Measurements from ENCODE around the gene SLC5A8. TPM values are rescaled to one million over a fixed set of nuclear protein-coding genes. Genes with fewer than 3 reads are reported as not detected.

Gene SLC5A8
- total and polyA plus RNA-seq, 9 of the 15 experiments (the other 6 are each of a cell fraction or from before 2014, with no cell fraction given), result not detected

- no peak for TF ChIP-seq ZFPM2 (CRISPR knock-in tag; IDR thresholded peaks at IDR 0.05)
- TF ChIP-seq HDAC3 (IDR thresholded peaks at IDR 0.05; ENCODE audit: borderline replicate concordance, partially characterized antibody), result no peak
- no peak for TF ChIP-seq PURB (CRISPR knock-in tag; IDR thresholded peaks at IDR 0.05; ENCODE audit: low read depth)
- no peak for TF ChIP-seq ZNF347 (CRISPR knock-in tag; IDR thresholded peaks at IDR 0.05; ENCODE audit: low read depth)
- TF ChIP-seq HLTF (IDR thresholded peaks at IDR 0.05), result no peak
- TF ChIP-seq MEF2D (tag; conservative IDR thresholded peaks at IDR 0.05; ENCODE audit: low read depth), result no peak
- Histone ChIP-seq H3K79me2 (ENCODE audit: control insufficient read depth, insufficient read depth, low read length) (no peaks in the 10 kb centered on the region), H3K36me3 (ENCODE audit: control insufficient read depth, insufficient read depth, low read length) (no peaks in the 10 kb centered on the region), H2AFZ (ENCODE audit: low read depth, low read length) (no peak overlapping the region), H3K4me1 (replicated peaks in 1 of 2; ENCODE audit: control insufficient read depth in 2 of 2, insufficient read depth in 2 of 2, low read length in 2 of 2) (no peaks in the 10 kb centered on the region), H3K27me3 (ENCODE audit: control insufficient read depth in 2 of 2, insufficient read depth in 2 of 2, low read length in 2 of 2) (no peaks in the 10 kb centered on the region), H4K20me1 (replicated peaks; ENCODE audit: control insufficient read depth, insufficient read depth, low read length) (no peaks in the 10 kb centered on the region), H3K9me3 (replicated peaks; ENCODE audit: control insufficient read depth, insufficient read depth, low read depth, low read length) (no peaks in the 10 kb centered on the region), H3K4me2 (ENCODE audit: insufficient read depth, low read length) (no peak overlapping the region), H3K9ac (ENCODE audit: insufficient read depth in 1 of 2, low read depth in 2 of 2, low read length in 2 of 2) (no peak overlapping the region), H3K27ac (ENCODE audit: extremely low read depth, low read depth, low read length) (no peak overlapping the region), H3K4me3 (no peak overlapping the region), H3K9me1 (ENCODE audit: control insufficient read depth, insufficient read depth, low read length) (no peaks in the 10 kb centered on the region)
- in situ Hi-C loops (cut with MboI), result no loop called here
- intact Hi-C loops (cut with micrococcal nuclease), result no loop called here
- no TSS peak for BruUV-seq (replicated peaks)
- ATAC-seq, result no peak
- POLR2A ChIA-PET, result no interaction called here
- WGBS (ENCODE audit: insufficient coverage, low coverage, missing lambda C conversion rate), result 0% methylated on average over 1 of the region's 1 CpG
- CTCF ChIA-PET (ENCODE audit: low intra/inter-chr PET ratio), result no interaction called here
- FAIRE-seq, result no peak
- no peak for DNase-seq (ENCODE audit: extremely low read depth in 1 of 4, low spot score in 3 of 4)
Measured at GRCh38 chr12:101200824-101201223, 9.2 kb downstream of the SLC5A8 start.

GRCh38 chr12:101200145-101200544 lies 9.9 kb downstream of the SLC5A8 start:
- TF ChIP-seq ZNF408 (CRISPR knock-in tag; IDR thresholded peaks at IDR 0.05; ENCODE audit: low read depth) (no peak), RBM15 (IDR thresholded peaks at IDR 0.05; ENCODE audit: insufficient read depth, low read length) (no peak), EHMT2 (IDR thresholded peaks at IDR 0.05) (no peak), ZKSCAN8 (CRISPR knock-in tag; IDR thresholded peaks at IDR 0.05) (no peak), HMG20B (CRISPR knock-in tag; IDR thresholded peaks at IDR 0.05) (no peak), ZNF24 (IDR thresholded peaks at IDR 0.05) (no peak), TAF1 (IDR thresholded peaks at IDR 0.05; ENCODE audit: control insufficient read depth, extremely low read depth, insufficient read depth, low read length, severe bottlenecking) (no peak)
- Histone ChIP-seq H3K4me2 (ENCODE audit: insufficient read depth, low read length) (no peak overlapping the region), H3K27ac (ENCODE audit: extremely low read depth, low read depth, low read length) (no peak overlapping the region), H2AFZ (ENCODE audit: low read depth, low read length) (no peak overlapping the region), H3K36me3 (ENCODE audit: control insufficient read depth, insufficient read depth, low read length) (no peaks in the 10 kb centered on the region), H3K27me3 (ENCODE audit: control insufficient read depth in 2 of 2, insufficient read depth in 2 of 2, low read length in 2 of 2) (no peaks in the 10 kb centered on the region), H3K4me1 (replicated peaks in 1 of 2; ENCODE audit: control insufficient read depth in 2 of 2, insufficient read depth in 2 of 2, low read length in 2 of 2) (no peaks in the 10 kb centered on the region), H3K9me3 (replicated peaks; ENCODE audit: control insufficient read depth, insufficient read depth, low read depth, low read length) (no peaks in the 10 kb centered on the region), H4K20me1 (replicated peaks; ENCODE audit: control insufficient read depth, insufficient read depth, low read length) (no peaks in the 10 kb centered on the region), H3K4me3 (no peak overlapping the region), H3K9me1 (ENCODE audit: control insufficient read depth, insufficient read depth, low read length) (no peaks in the 10 kb centered on the region), H3K79me2 (ENCODE audit: control insufficient read depth, insufficient read depth, low read length) (no peaks in the 10 kb centered on the region), H3K9ac (ENCODE audit: insufficient read depth in 1 of 2, low read depth in 2 of 2, low read length in 2 of 2) (no peak overlapping the region)
- WGBS (ENCODE audit: insufficient coverage, low coverage, missing lambda C conversion rate), result 0% methylated on average over 2 of the region's 2 CpGs
- in situ Hi-C loops (cut with MboI), result no loop called here
- intact Hi-C loops (cut with micrococcal nuclease), result no loop called here
- CTCF ChIA-PET (ENCODE audit: low intra/inter-chr PET ratio), result no interaction called here
- POLR2A ChIA-PET, result no interaction called here
- no TSS peak for BruUV-seq (replicated peaks)
- DNase-seq (ENCODE audit: extremely low read depth in 1 of 4, low spot score in 3 of 4) (no peak), FAIRE-seq (no peak), ATAC-seq (no peak)
